ENCODE data around the gene TNFRSF11A. TPM values are rescaled to one million over a fixed set of nuclear protein-coding genes. Genes with fewer than 3 reads are reported as not detected.

The TNFRSF11A gene
- total RNA-seq, 1 donor from 2014 or later = 1.6 TPM

GRCh38 chr18:62409821-62410220 is 84.7 kb downstream of the TNFRSF11A start:
- Histone ChIP-seq H3K4me3 (no peak overlapping the region), H3K9me3 (replicated peaks) (no peaks in the 10 kb centered on the region), H3K27ac (replicated peaks) (no peak overlapping the region), H3K36me3 (no peaks in the 10 kb centered on the region), H3K27me3 (ENCODE audit: low read depth) (peaks cover 4% of the 10 kb centered on the region), H3K4me1 (peaks cover 9% of the 10 kb centered on the region)
- TF ChIP-seq CTCF (IDR thresholded peaks at IDR 0.05; ENCODE audit: borderline replicate concordance) = no peak
- intact Hi-C loops (cut with micrococcal nuclease) = no loop called here
- no peak for DNase-seq

- no peaks in the 10 kb centered on the region for H3K36me3 ChIP-seq
- peaks cover 4% of the 10 kb centered on the region for H3K27me3 ChIP-seq (ENCODE audit: low read depth)
- no peak overlapping the region for H3K4me3 ChIP-seq
- intact Hi-C loops (cut with micrococcal nuclease) = no loop called here
- TF ChIP-seq CTCF (IDR thresholded peaks at IDR 0.05; ENCODE audit: borderline replicate concordance) = no peak
- H3K4me1 ChIP-seq = peaks cover 9% of the 10 kb centered on the region
- DNase-seq = no peak
- H3K9me3 ChIP-seq (replicated peaks) = no peaks in the 10 kb centered on the region
- H3K27ac ChIP-seq (replicated peaks) = peak overlapping the region; percentile 22
These were observed 87.3 kb downstream of the TNFRSF11A start for GRCh38 chr18:62412231-62412979.

GRCh38 chr18:62413206-62413605 is 88.1 kb downstream of the TNFRSF11A start:
- H3K9me3 ChIP-seq (replicated peaks) = no peaks in the 10 kb centered on the region
- no peaks in the 10 kb centered on the region for H3K36me3 ChIP-seq
- no peak for DNase-seq
- H3K4me3 ChIP-seq = no peak overlapping the region
- intact Hi-C loops (cut with micrococcal nuclease) = no loop called here
- TF ChIP-seq CTCF (IDR thresholded peaks at IDR 0.05; ENCODE audit: borderline replicate concordance) = no peak
- H3K27ac ChIP-seq (replicated peaks) = peak overlapping the region; percentile 22
- peaks cover 9% of the 10 kb centered on the region for H3K4me1 ChIP-seq
- H3K27me3 ChIP-seq (ENCODE audit: low read depth) = peaks cover 4% of the 10 kb centered on the region

GRCh38 chr18:62418258-62418657 is 93.1 kb downstream of the TNFRSF11A start:
- H3K4me3 ChIP-seq = no peak overlapping the region
- DNase-seq = no peak
- TF ChIP-seq CTCF (IDR thresholded peaks at IDR 0.05; ENCODE audit: borderline replicate concordance) = no peak
- H3K27me3 ChIP-seq (ENCODE audit: low read depth) = no peaks in the 10 kb centered on the region
- H3K4me1 ChIP-seq = peaks cover 17% of the 10 kb centered on the region
- H3K36me3 ChIP-seq = no peaks in the 10 kb centered on the region
- intact Hi-C loops (cut with micrococcal nuclease) = no loop called here
- no peak overlapping the region for H3K27ac ChIP-seq (replicated peaks)
- H3K9me3 ChIP-seq (replicated peaks) = no peaks in the 10 kb centered on the region

GRCh38 chr18:62420151-62420512 is 95.0 kb downstream of the TNFRSF11A start:
- Histone ChIP-seq H3K27ac (replicated peaks) (peak overlapping the region; percentile 67), H3K9me3 (replicated peaks) (no peaks in the 10 kb centered on the region), H3K36me3 (no peaks in the 10 kb centered on the region), H3K4me1 (peaks cover 16% of the 10 kb centered on the region), H3K27me3 (ENCODE audit: low read depth) (no peaks in the 10 kb centered on the region), H3K4me3 (peak overlapping the region; percentile 43)
- TF ChIP-seq CTCF (IDR thresholded peaks at IDR 0.05; ENCODE audit: borderline replicate concordance) = no peak
- DNase-seq = no peak
- intact Hi-C loops (cut with micrococcal nuclease) = no loop called here

Measured in left ventricle myocardium inferior (tissue), 1 donor.